Stomach (tissue), 4 donors: ENCODE results near the gene PPOX.

ENCODE experiments used
- CTCF ChIP-seq, 7 experiments: fragments of 450-650 bp in 4 of 7; fragments of 200-600 bp in 3 of 7; sonication (generic) in 3 of 7; IDR thresholded peaks; one replicate each; pipeline ENCODE4 v1.5.1; 2016 to 2019; ENCODE audit warnings: antibody characterized with exemption in 7 of 7, control low read depth in 2 of 7, mild to moderate bottlenecking in 1 of 7
- EP300 ChIP-seq: sonication (generic); formaldehyde crosslinking; IDR thresholded peaks from one replicate; pipeline ENCODE4 v1.6.1; 2017; ENCODE audit warnings: antibody characterized with exemption
- POLR2A ChIP-seq, 4 donors: fragments of 450-650 bp; IDR thresholded peaks; one replicate each; pipeline ENCODE4 v1.6.1; 2016; ENCODE audit warnings: antibody characterized with exemption in 4 of 4, control low read depth in 2 of 4, mild to moderate bottlenecking in 1 of 4, moderate library complexity in 1 of 4

GRCh38 chr1:161191971-161192370, 25.7 kb downstream of the PPOX start:
- TF ChIP-seq CTCF (IDR thresholded peaks at IDR 0.05) (no peak), POLR2A (IDR thresholded peaks at IDR 0.05) (no peak), EP300 (no peak)
